Measurements from ENCODE around the gene SLC9A9.

The SLC9A9 gene

DNA sequence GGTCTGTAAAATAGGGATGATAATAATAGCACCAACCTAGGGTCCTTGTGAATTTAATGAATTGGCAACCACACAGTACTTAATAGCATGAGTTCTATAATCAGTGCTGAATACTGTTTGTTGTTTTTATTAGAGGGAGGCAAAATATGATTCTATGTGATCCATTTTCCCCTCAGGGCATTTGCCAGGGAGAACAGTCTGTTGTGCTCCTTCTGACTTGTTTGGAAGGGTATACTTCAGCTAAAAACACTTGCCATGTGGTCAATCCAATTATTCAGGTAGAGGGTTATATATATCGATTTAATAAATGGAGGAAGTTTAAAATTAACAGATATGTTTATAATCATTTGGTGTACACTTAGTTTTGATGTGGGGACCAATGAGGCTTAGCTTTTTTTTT lies 423.4 kb downstream of the SLC9A9 start:
- no peak overlapping the region for H3K4me3 ChIP-seq (ENCODE audit: low read length)
- H3K4me1 ChIP-seq (ENCODE audit: control insufficient read depth, insufficient read depth, low read length) = no peaks in the 10 kb centered on the region
- no peak overlapping the region for H3K9ac ChIP-seq (ENCODE audit: low read length)
- H3K27me3 ChIP-seq (ENCODE audit: control insufficient read depth, insufficient read depth, low read length) = no peaks in the 10 kb centered on the region
- H3K36me3 ChIP-seq (ENCODE audit: control insufficient read depth, insufficient read depth, low read length) = no peaks in the 10 kb centered on the region
- no peak overlapping the region for H3K27ac ChIP-seq (ENCODE audit: low read depth, low read length)

DNA sequence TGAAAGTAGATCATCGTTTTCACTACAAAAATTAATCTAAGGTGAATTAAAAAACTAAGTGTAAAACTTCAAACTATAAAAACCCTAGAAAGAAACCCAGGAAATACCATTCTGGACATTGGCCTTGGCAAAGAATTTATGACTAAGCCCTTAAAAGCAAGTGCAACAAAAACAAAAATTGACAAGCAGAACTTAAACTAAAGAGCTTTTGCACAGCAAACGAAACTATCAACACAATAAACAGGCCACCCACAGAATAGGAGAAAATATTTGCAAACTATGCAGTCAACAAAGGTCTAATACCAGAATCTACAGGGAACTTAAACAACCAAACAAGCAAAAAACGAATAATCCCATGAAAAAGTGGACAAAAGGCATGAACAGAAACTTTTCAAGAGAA lies 426.7 kb downstream of the SLC9A9 start:
- Histone ChIP-seq H3K27ac (ENCODE audit: low read depth, low read length) (no peak overlapping the region), H3K4me1 (ENCODE audit: control insufficient read depth, insufficient read depth, low read length) (no peaks in the 10 kb centered on the region), H3K36me3 (ENCODE audit: control insufficient read depth, insufficient read depth, low read length) (no peaks in the 10 kb centered on the region), H3K9ac (ENCODE audit: low read length) (no peak overlapping the region), H3K4me3 (ENCODE audit: low read length) (no peak overlapping the region), H3K27me3 (ENCODE audit: control insufficient read depth, insufficient read depth, low read length) (no peaks in the 10 kb centered on the region)

- H3K27me3 ChIP-seq (ENCODE audit: control insufficient read depth, insufficient read depth, low read length) = no peaks in the 10 kb centered on the region
- H3K27ac ChIP-seq (ENCODE audit: low read depth, low read length) = no peak overlapping the region
- no peaks in the 10 kb centered on the region for H3K4me1 ChIP-seq (ENCODE audit: control insufficient read depth, insufficient read depth, low read length)
- no peak overlapping the region for H3K4me3 ChIP-seq (ENCODE audit: low read length)
- H3K9ac ChIP-seq (ENCODE audit: low read length) = no peak overlapping the region
- no peaks in the 10 kb centered on the region for H3K36me3 ChIP-seq (ENCODE audit: control insufficient read depth, insufficient read depth, low read length)
Measured at GRCh38 chr3:143419611-143420010, 428.7 kb downstream of the SLC9A9 start.

- no peaks in the 10 kb centered on the region for H3K27me3 ChIP-seq (ENCODE audit: control insufficient read depth, insufficient read depth, low read length)
- H3K27ac ChIP-seq (ENCODE audit: low read depth, low read length) = no peak overlapping the region
- no peak overlapping the region for H3K9ac ChIP-seq (ENCODE audit: low read length)
- H3K4me3 ChIP-seq (ENCODE audit: low read length) = no peak overlapping the region
- no peaks in the 10 kb centered on the region for H3K36me3 ChIP-seq (ENCODE audit: control insufficient read depth, insufficient read depth, low read length)
- no peaks in the 10 kb centered on the region for H3K4me1 ChIP-seq (ENCODE audit: control insufficient read depth, insufficient read depth, low read length)
Measured at GRCh38 chr3:143418391-143418790, 429.9 kb downstream of the SLC9A9 start.

GRCh38 chr3:143416229-143416628 lies 432.0 kb downstream of the SLC9A9 start:
- no peak overlapping the region for H3K4me3 ChIP-seq (ENCODE audit: low read length)
- H3K4me1 ChIP-seq (ENCODE audit: control insufficient read depth, insufficient read depth, low read length) = no peaks in the 10 kb centered on the region
- no peak overlapping the region for H3K9ac ChIP-seq (ENCODE audit: low read length)
- no peaks in the 10 kb centered on the region for H3K27me3 ChIP-seq (ENCODE audit: control insufficient read depth, insufficient read depth, low read length)
- no peak overlapping the region for H3K27ac ChIP-seq (ENCODE audit: low read depth, low read length)
- H3K36me3 ChIP-seq (ENCODE audit: control insufficient read depth, insufficient read depth, low read length) = no peaks in the 10 kb centered on the region

DNA sequence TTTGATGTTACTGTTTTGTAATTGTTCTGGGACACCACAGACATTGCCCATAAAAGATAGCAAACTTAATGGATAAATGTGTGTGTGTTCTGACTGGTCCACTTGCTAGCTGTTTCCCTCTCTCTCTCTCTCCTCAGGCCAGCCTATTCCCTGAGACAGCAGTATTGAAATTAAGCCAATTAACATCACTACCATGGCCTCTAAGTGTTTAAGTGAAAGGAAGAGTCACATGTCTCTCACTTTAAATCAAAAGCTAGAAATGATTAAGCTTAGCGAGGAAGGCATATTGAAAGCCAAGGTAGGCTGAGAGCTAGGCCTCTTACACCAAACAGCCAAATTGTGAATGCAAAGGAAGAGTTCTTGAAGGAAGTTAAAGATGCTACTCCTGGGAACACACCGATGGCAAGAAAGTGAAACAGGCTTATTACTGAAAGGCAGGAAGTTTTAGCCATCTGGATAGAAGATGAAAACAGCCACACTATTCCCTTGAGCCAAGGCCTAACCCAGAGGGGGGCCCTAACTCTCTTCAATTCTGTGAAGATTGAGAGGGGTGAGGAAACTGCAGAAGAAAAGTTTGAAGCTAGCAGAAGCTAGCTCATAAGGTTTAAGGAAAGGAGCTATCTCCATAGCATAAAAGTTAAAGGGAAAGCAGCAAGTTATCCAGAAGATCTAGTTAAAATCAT lies 433.6 kb downstream of the SLC9A9 start:
- Histone ChIP-seq H3K27me3 (ENCODE audit: control insufficient read depth, insufficient read depth, low read length) (no peaks in the 10 kb centered on the region), H3K9ac (ENCODE audit: low read length) (no peak overlapping the region), H3K36me3 (ENCODE audit: control insufficient read depth, insufficient read depth, low read length) (no peaks in the 10 kb centered on the region), H3K27ac (ENCODE audit: low read depth, low read length) (no peak overlapping the region), H3K4me1 (ENCODE audit: control insufficient read depth, insufficient read depth, low read length) (no peaks in the 10 kb centered on the region), H3K4me3 (ENCODE audit: low read length) (no peak overlapping the region)

GRCh38 chr3:143413372-143413771 lies 434.9 kb downstream of the SLC9A9 start:
- no peak overlapping the region for H3K4me3 ChIP-seq (ENCODE audit: low read length)
- no peaks in the 10 kb centered on the region for H3K4me1 ChIP-seq (ENCODE audit: control insufficient read depth, insufficient read depth, low read length)
- H3K27me3 ChIP-seq (ENCODE audit: control insufficient read depth, insufficient read depth, low read length) = no peaks in the 10 kb centered on the region
- H3K27ac ChIP-seq (ENCODE audit: low read depth, low read length) = no peak overlapping the region
- no peaks in the 10 kb centered on the region for H3K36me3 ChIP-seq (ENCODE audit: control insufficient read depth, insufficient read depth, low read length)
- H3K9ac ChIP-seq (ENCODE audit: low read length) = no peak overlapping the region

GRCh38 chr3:143412084-143412483 lies 436.2 kb downstream of the SLC9A9 start:
- no peak overlapping the region for H3K27ac ChIP-seq (ENCODE audit: low read depth, low read length)

DNA sequence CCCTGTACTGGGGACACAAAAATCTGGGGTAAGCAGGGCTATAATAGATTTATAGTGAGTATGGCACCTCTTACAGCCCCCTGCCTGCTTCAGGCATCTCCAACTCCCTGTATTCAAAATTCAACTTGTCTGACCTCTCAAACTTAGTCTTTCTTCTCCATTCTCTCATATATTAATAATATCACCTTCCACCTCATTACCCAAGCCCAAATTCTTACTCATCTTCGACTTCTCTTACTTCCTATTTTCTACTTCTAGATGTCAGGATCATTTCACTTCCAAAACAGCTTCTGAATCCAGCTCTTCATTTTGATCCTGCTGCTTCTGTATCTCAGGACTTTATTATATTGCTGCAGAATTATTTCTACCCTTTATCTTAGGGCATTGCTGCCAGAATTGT lies 438.0 kb downstream of the SLC9A9 start:
- Histone ChIP-seq H3K27me3 (ENCODE audit: control insufficient read depth, insufficient read depth, low read length) (no peaks in the 10 kb centered on the region), H3K27ac (ENCODE audit: low read depth, low read length) (no peak overlapping the region), H3K9ac (ENCODE audit: low read length) (no peak overlapping the region), H3K4me3 (ENCODE audit: low read length) (no peak overlapping the region), H3K36me3 (ENCODE audit: control insufficient read depth, insufficient read depth, low read length) (no peaks in the 10 kb centered on the region), H3K4me1 (ENCODE audit: control insufficient read depth, insufficient read depth, low read length) (no peaks in the 10 kb centered on the region)

More at GRCh38 chr3:143412084-143412483, 436.2 kb downstream of the SLC9A9 start:
- Histone ChIP-seq H3K36me3 (ENCODE audit: control insufficient read depth, insufficient read depth, low read length) (no peaks in the 10 kb centered on the region), H3K27me3 (ENCODE audit: control insufficient read depth, insufficient read depth, low read length) (no peaks in the 10 kb centered on the region), H3K4me3 (ENCODE audit: low read length) (no peak overlapping the region), H3K9ac (ENCODE audit: low read length) (no peak overlapping the region), H3K4me1 (ENCODE audit: control insufficient read depth, insufficient read depth, low read length) (no peaks in the 10 kb centered on the region)

GRCh38 chr3:143408771-143409170 lies 439.5 kb downstream of the SLC9A9 start:
- no peaks in the 10 kb centered on the region for H3K36me3 ChIP-seq (ENCODE audit: control insufficient read depth, insufficient read depth, low read length)
- H3K27ac ChIP-seq (ENCODE audit: low read depth, low read length) = no peak overlapping the region
- H3K4me3 ChIP-seq (ENCODE audit: low read length) = no peak overlapping the region
- no peaks in the 10 kb centered on the region for H3K4me1 ChIP-seq (ENCODE audit: control insufficient read depth, insufficient read depth, low read length)
- no peak overlapping the region for H3K9ac ChIP-seq (ENCODE audit: low read length)
- H3K27me3 ChIP-seq (ENCODE audit: control insufficient read depth, insufficient read depth, low read length) = no peaks in the 10 kb centered on the region

DNA sequence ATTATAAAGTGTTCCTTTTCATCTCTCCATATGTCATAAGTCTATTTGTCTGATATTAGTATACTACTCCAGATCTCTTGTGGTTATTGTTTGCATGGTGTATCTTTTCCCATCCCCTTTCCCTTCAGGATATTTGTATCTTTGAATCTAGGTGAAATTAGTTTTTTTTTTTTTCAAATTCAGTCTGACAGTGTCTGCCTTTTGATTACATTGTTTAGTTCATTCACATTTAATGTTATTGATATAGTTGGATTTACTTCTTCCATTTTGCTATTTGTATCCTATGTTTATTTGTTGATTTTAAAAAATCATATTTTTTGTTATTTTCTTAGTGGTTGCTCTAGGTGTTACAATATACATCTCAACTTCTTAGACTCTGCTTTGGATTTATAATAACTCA lies 445.7 kb downstream of the SLC9A9 start:
- Histone ChIP-seq H3K4me3 (ENCODE audit: low read length) (no peak overlapping the region), H3K4me1 (ENCODE audit: control insufficient read depth, insufficient read depth, low read length) (no peaks in the 10 kb centered on the region), H3K9ac (ENCODE audit: low read length) (no peak overlapping the region), H3K27ac (ENCODE audit: low read depth, low read length) (no peak overlapping the region), H3K27me3 (ENCODE audit: control insufficient read depth, insufficient read depth, low read length) (no peaks in the 10 kb centered on the region), H3K36me3 (ENCODE audit: control insufficient read depth, insufficient read depth, low read length) (no peaks in the 10 kb centered on the region)

DNA sequence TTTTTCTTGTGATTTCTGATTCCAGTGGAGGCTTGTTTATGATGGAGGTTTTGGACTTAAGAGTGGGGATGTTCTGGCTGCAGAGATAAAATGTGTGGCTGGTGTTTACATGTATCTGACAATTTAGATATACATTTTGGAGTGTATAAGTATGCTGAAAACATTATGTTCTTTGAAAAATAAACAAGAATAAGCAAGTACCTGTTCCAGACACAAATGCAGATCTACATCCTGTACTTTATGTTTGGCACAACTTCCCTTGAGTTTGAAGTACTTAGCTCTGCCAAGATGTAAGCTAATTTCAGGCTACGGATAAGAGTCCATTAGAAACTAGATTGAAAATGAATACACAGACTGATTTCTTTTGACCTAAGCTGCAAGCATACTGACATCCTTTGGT lies 451.5 kb downstream of the SLC9A9 start:
- no peaks in the 10 kb centered on the region for H3K4me1 ChIP-seq (ENCODE audit: control insufficient read depth, insufficient read depth, low read length)
- no peak overlapping the region for H3K9ac ChIP-seq (ENCODE audit: low read length)
- no peak overlapping the region for H3K4me3 ChIP-seq (ENCODE audit: low read length)
- H3K27ac ChIP-seq (ENCODE audit: low read depth, low read length) = no peak overlapping the region
- H3K27me3 ChIP-seq (ENCODE audit: control insufficient read depth, insufficient read depth, low read length) = no peaks in the 10 kb centered on the region
- no peaks in the 10 kb centered on the region for H3K36me3 ChIP-seq (ENCODE audit: control insufficient read depth, insufficient read depth, low read length)

- no peaks in the 10 kb centered on the region for H3K27me3 ChIP-seq (ENCODE audit: control insufficient read depth, insufficient read depth, low read length)
- H3K9ac ChIP-seq (ENCODE audit: low read length) = no peak overlapping the region
- H3K4me1 ChIP-seq (ENCODE audit: control insufficient read depth, insufficient read depth, low read length) = no peaks in the 10 kb centered on the region
- H3K36me3 ChIP-seq (ENCODE audit: control insufficient read depth, insufficient read depth, low read length) = no peaks in the 10 kb centered on the region
- no peak overlapping the region for H3K4me3 ChIP-seq (ENCODE audit: low read length)
- no peak overlapping the region for H3K27ac ChIP-seq (ENCODE audit: low read depth, low read length)
Measured at GRCh38 chr3:143389388-143389787, 458.9 kb downstream of the SLC9A9 start.
